Measurements from ENCODE around the gene HIF1A. TPM values are rescaled to one million over a fixed set of nuclear protein-coding genes. Genes with fewer than 3 reads are reported as not detected.

Gene HIF1A
- total RNA-seq, 1 donor from 2014 or later, result 179 TPM

DNA sequence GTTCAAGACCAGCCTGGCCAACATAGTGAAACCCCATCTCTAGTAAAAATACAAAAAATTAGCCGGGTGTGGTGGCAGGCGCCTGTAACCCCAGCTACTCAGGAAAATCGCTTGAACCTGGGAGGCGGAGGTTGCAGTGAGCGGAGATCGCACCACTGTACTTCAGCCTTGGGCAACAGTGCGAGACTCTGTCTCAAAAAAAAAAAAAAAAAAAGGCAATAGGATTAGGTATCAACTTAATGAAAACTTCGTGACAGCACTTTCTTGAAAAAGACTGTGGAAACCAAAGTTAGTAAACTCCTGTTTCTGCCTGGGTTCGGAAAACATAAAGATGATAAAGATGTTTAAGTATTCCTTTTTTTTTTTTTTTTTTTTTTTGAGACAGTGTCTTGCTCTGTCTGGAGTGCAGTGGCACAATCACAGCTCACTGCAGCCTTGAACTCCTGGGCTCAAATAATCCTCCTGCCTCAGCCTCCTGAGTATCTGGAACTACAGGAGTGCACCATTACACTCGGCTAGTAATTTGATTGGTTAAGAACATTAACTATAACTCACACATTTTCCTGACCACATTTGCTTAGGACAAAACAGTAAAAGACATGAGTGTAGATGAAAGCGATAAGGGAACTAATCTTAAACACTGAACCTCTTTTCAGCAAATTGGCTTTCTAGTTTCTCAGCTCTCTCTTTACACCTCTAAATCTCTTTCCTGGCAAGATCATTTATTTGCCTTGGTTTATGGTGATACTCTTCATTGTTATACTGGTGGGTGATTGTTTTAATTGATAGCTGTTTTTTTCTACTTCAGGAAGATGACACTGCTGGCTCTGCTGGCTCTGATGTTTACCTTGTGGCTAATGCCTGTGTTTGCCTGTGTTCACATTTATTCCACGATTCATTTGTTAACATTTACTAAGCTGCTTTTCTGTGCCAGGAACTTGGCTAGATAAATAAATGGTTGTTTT, 15.8 kb downstream of the HIF1A start:
- TF ChIP-seq CTCF (IDR thresholded peaks at IDR 0.05), result no peak
- DNase-seq (no peak), ATAC-seq (ENCODE audit: low read depth) (peak; percentile 72)
- ChIA-PET CTCF (interaction anchor here (1.2 kb wide), 1 partner anchor 126 kb away, joined by 4 read pairs; no protein-coding TSS in a partner anchor), POLR2A (interaction anchor here (0.6 to 2.1 kb wide), 13 partner anchors 9 to 235 kb away, joined by 3 to 10 read pairs (median 5); partner anchors contain the start of genes HIF1A and SNAPC1)
- Mint-ChIP-seq H3K36me3 (ENCODE audit: low read depth) (peaks cover 20% of the 10 kb centered on the region), H3K4me3 (peak overlapping the region; percentile 69), H3K27ac (peak overlapping the region; percentile 57), H3K9me3 (no peaks in the 10 kb centered on the region), H3K4me1 (peaks cover 83% of the 10 kb centered on the region), H3K27me3 (no peaks in the 10 kb centered on the region)
- intact Hi-C loops (cut with micrococcal nuclease), result loop anchor here (1.0 to 2.0 kb wide), 3 partner anchors 8 to 14 kb away; no protein-coding TSS in a partner anchor

DNA sequence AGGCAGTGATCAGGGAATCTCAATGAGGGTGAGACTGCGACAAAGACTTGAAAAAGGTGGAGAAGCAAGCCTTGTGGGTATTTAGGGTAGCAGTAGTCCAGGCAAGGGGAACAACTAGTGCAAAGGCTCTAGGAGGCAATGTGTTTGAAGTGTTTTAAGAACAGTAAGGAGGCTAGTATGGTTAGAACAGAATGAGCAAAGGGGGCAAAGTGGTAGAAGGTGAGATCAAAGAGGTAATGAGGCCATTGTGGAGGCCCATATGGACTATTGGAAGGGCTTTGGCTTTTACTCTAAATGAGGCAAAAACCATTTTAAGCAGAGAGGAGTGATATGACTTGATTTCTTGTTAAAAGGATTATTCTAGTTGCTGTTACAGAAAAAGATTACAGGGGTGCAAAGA, 16.8 kb downstream of the HIF1A start:
- ChIA-PET POLR2A (interaction anchor here (0.7 to 2.1 kb wide), 5 partner anchors 8 to 235 kb away, joined by 3 to 9 read pairs (median 3); partner anchors contain the start of gene HIF1A), CTCF (interaction anchor here (1.2 kb wide), 1 partner anchor 125 kb away, joined by 4 read pairs; no protein-coding TSS in a partner anchor)
- Mint-ChIP-seq H3K4me3 (peak overlapping the region; percentile 0), H3K27me3 (no peaks in the 10 kb centered on the region), H3K4me1 (peaks cover 83% of the 10 kb centered on the region), H3K27ac (peak overlapping the region; percentile 5), H3K9me3 (no peaks in the 10 kb centered on the region), H3K36me3 (ENCODE audit: low read depth) (peaks cover 13% of the 10 kb centered on the region)
- ATAC-seq (ENCODE audit: low read depth) (no peak), DNase-seq (no peak)
- TF ChIP-seq CTCF (IDR thresholded peaks at IDR 0.05), result no peak
- intact Hi-C loops (cut with micrococcal nuclease), result no loop called here

GRCh38 chr14:61713724-61714437, 18.6 kb downstream of the HIF1A start:
- POLR2A ChIA-PET, result interaction anchor here (1.2 to 7.9 kb wide), 2 partner anchors 18 to 161 kb away, joined by 5 to 55 read pairs; partner anchors contain the start of gene HIF1A
- no peaks in the 10 kb centered on the region for H3K9me3 Mint-ChIP-seq
- DNase-seq, result no peak
- intact Hi-C loops (cut with micrococcal nuclease), result no loop called here
- peak overlapping the region; percentile 36 for H3K4me3 Mint-ChIP-seq
- peaks cover 95% of the 10 kb centered on the region for H3K4me1 Mint-ChIP-seq
- peaks cover 5% of the 10 kb centered on the region for H3K36me3 Mint-ChIP-seq (ENCODE audit: low read depth)
- peak overlapping the region; percentile 53 for H3K27ac Mint-ChIP-seq
- ATAC-seq (ENCODE audit: low read depth), result no peak
- TF ChIP-seq CTCF (IDR thresholded peaks at IDR 0.05), result no peak
- no peaks in the 10 kb centered on the region for H3K27me3 Mint-ChIP-seq
- CTCF ChIA-PET, result no interaction called here

DNA sequence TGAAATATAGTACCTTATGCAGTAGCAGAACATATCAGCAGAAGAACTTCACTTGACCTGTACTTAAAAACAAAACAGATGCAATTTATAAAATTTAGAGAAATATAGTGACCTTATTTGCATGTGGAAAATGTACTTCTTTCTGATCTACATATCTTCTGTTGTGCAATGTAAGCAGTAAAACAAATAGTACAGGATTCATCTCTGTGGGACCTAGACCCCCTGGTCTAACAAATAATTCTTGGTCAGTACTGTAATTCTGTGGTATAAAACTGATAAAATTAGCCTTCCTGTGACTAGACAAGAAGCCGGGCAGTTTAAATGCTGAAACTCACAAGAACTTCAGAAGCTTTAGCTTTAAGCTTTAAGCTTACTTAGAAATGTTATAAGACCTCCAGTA, 21.6 kb downstream of the HIF1A start:
- DNase-seq, result no peak
- CTCF ChIA-PET, result interaction anchor here (0.8 to 0.9 kb wide), 2 partner anchors 121 to 247 kb away, joined by 3 read pairs; no protein-coding TSS in a partner anchor
- TF ChIP-seq CTCF (IDR thresholded peaks at IDR 0.05), result no peak
- H3K36me3 Mint-ChIP-seq (ENCODE audit: low read depth), result peaks cover 10% of the 10 kb centered on the region
- H3K9me3 Mint-ChIP-seq, result no peaks in the 10 kb centered on the region
- intact Hi-C loops (cut with micrococcal nuclease), result no loop called here
- no peak overlapping the region for H3K4me3 Mint-ChIP-seq
- peaks cover 94% of the 10 kb centered on the region for H3K4me1 Mint-ChIP-seq
- POLR2A ChIA-PET, result interaction anchor here (1.2 to 7.9 kb wide), 3 partner anchors 21 to 54 kb away, joined by 3 to 55 read pairs (median 9); partner anchors contain the start of gene HIF1A
- no peaks in the 10 kb centered on the region for H3K27me3 Mint-ChIP-seq
- ATAC-seq (ENCODE audit: low read depth), result no peak
- H3K27ac Mint-ChIP-seq, result peak overlapping the region; percentile 19
